HG03066 (cell line): Measurements from ENCODE around the gene ARL15.

Experiments used
- ATAC-seq: cut with Tn5 transposase; IDR thresholded peaks from one replicate; pipeline ENCODE4 v1.9.1; 2021; ENCODE audit warnings: low read depth; ENCODE audit not compliant: unreplicated experiment

The ARL15 gene

DNA sequence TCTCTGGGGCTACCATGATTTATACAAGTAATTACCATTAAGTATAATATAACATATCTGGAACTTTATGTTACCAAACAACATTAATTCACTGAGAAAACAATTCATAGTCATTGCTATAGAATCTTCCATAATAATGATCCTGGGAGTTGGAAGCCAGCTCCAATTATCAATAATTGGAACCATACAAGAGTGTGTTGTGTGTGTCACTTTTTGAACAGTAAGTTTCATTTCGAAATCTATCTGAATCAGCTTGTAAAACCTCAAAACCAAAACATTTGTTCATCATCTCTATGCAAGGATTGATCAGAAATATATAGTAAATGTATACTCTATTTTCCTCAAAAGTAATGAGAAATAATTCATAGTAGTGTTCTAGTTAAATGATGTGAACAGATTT lies 348.1 kb downstream of the ARL15 start:
- no peak for ATAC-seq

DNA sequence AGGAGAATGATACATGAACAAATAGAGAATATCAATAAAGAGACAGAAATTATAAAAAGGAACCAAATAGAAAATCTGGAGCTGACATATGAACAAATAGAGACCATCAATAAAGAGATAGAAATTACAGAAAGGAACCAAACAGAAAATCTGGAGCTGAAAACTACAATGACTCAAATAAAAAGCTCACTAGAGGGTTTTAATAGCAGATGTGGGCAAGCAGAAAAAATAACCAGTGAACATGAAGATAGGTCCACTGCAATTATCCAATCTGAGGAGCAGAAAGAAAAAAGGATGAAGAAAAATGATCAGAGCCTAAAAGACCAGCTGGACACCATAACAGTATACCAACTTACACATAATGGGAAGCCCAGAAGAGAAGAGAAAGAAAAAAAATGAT lies 353.7 kb downstream of the ARL15 start:
- ATAC-seq = no peak

DNA sequence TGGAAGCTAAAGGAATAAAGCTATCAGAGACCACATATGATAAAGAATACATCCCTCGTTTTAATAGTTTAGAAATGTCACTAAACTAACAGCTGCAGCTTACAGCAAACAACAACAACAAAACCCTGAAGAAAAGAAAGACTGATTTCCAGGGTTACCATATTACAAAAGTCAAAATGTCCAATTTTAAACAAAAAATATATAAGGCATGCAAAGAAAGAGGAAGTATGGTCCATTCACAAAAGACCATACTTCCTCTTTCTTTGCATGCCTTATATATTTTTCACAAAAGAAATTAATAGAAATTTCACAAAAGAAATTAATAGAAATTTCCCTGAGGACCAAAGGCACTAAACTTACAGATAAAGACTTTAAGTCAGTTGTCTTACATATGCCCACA lies 354.2 kb downstream of the ARL15 start:
- no peak for ATAC-seq

DNA sequence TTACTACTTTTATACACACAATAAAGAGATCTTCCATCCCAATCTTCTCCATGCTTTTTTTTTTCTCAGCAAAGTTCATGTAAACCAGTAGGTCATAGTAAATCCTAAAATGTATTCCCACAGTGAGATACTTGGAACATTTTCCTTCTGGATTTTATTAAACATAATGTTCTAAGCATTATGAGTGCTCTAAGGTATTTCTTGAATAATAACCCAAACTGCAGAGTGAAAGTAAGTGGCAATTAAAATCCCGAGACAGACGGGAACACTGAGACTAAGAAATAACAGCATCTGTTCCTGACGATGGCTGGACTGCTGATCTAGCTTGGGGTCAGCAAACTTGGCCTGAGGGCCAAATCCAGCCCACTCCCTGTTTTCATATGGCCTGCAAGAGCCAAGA lies 359.8 kb downstream of the ARL15 start:
- no peak for ATAC-seq

DNA sequence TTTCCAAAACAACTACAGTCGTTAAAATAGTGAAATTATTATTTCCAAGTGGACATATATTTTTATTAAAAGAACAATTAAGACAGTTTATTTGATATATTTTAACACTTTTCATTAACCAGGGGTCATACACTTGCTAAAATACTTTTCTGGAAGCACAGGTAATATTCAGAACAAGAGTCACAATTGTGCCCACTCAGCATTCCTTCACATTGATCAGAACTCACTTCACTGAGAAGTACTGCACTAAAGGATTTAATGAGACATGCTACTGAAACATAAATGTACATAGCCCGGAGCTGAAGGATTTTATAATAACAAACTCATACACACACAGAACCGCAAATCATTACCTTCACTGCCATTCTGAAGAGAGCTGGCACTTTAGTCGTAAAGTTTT lies 361.8 kb downstream of the ARL15 start:
- ATAC-seq = no peak

DNA sequence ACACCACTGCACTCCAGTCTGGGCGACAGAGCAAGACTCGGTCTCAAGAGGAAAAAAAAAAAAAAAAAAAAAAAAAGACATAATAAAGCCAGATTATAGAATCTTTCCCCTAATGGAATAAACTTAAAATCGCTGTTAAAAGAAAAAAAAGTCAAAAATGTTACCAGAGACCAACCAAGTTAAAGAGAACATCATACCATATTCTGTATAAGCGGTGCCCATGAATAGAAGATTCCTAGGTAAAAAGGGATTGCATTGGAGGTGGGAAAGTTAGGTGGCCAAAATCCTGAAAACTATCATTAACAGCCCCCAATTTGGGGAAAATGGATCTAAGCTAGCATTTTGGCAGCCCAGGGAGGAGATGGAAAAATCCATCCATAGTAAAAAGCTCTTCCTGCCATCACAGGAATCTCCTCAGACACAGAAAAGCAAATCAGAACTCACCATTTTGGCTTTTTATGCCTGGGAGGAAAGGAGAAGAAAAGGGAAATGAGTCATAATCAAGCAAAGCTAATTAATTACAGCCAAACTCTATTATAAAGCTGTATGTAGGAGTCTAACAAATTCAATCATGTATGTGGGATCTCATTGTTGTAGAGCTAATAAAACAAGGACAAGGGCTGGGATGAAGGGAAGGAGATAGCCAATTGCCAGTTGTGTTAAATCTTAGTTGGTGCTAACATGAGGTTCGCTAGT lies 363.8 kb downstream of the ARL15 start:
- no peak for ATAC-seq

DNA sequence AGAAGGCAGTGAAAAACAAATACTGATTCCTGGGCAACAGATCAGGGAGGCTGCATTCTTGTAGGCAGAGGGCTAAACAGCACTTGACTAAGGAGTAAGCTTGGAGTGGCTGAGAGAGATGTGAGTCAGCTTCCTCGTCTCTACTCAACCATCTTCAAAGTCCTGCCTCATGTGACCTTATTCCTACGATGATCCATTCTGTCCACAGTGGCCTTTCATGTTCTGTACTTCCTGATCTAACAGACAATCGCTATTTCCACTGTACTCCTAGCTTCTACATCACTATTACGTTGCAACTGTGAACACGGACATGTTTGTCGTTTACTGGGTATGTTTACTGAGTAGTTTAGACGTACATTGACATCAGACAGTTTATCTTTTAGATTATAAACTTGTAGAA lies 365.4 kb downstream of the ARL15 start:
- ATAC-seq = no peak

DNA sequence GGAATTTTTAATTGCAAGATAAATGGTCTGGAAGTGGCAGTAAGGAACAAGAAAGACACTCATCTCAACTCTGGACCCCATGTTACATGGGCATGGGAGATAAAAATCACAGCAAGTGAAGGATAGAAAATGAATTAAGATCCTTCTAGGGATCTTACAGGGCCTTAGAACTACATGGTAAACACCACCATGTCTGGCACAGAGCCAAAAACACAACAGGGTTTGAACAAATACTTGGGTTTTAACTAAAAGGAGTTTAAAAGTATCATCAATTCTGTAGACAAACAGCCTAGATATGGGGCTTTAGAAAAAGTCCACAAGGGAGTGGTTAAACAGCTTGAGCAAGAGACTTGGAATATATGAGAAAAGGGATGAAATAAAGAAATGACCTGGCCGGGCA lies 366.4 kb downstream of the ARL15 start:
- ATAC-seq = no peak

DNA sequence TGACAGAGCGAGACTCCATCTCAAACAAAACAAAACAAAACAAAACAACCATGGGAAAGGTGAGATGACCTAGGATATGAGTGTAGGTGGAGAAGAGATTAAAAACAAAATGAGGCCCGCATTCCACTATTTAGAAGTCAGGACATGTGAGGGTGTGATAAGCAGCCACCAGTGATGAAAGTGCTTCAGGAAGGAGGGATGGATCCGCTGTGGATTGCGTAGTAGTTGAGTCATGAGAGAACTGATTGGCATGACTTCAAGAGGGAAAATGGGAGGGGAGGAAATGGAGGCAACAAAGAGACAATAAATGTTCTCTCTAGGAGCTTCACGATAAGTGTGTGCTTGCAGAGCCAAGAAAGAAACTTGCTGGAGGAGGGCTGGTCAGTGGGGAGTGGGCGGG lies 367.6 kb downstream of the ARL15 start:
- no peak for ATAC-seq

DNA sequence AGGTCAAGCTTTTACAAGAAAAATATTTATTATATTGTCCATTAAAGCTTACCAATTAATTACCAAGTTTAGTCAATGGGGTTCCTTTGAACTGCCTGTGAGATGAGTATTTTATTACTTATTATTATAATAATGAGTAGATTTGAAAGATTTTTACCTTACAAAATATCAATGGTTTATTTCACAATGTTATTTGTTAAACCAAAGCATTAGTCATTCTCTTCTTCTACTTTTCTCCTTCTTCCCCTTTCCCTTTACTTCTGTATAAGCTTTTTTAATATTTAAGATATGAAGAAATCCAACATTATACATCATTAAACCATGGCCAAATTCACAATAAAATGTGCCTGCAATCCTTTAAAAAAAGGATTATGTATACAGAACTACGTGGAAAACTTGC lies 369.5 kb downstream of the ARL15 start:
- no peak for ATAC-seq

DNA sequence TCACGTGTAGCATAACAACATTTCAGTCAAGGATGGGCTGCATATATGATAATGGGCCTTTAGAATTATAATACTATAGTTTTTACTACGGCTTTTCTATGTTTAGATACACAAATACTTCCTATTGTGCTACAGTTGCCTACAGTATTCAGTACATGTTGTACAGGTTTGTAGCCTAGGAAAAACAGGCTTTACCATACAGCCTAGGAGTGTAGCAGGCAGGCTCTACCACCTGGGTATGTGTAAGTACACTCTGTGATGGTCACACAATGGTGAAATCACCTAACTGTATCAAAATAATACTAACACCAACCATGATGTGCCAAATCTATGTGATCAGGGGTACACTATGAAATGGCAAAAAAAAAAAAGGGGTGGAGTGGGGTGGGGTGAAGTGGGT lies 372.9 kb downstream of the ARL15 start:
- no peak for ATAC-seq

DNA sequence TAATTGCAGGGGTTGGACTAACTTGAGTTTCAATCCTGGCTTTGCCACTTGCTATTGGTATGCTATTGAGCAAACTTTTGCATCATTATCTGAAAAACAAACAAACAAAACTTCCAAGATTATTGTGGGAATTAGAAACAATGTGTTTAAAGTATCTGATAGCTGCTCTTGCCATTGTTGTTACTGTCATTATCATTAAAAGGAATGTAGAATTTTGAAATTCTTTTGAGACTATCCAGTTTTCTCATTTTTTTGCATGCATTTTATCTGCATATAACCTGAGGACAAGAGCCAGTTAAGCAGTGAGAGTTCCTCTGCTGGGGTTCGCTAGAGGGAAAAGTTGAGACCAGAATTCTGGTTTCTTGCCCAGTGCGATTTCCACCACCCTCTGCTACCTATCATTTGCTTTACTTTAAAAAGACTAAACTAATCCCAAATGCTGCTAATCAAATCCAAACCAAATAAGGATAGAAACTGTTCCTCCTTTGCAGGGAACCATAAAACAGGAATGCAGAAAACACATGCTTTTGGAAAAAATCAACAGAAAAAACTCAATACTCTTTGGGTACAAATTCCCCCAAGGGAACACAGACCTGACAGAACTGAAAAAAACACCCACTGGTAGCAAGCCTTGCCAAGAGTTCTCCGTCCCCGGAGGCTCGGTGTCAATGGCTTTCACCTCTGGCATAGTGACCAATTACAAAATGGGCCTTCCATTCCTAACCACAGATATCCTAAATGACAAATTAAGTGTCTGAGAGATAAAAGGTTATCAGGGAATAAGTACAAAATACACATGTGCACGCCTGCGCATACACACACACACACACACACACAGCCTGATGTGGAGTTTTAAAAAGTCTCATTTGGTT lies 373.7 kb downstream of the ARL15 start:
- no peak for ATAC-seq

DNA sequence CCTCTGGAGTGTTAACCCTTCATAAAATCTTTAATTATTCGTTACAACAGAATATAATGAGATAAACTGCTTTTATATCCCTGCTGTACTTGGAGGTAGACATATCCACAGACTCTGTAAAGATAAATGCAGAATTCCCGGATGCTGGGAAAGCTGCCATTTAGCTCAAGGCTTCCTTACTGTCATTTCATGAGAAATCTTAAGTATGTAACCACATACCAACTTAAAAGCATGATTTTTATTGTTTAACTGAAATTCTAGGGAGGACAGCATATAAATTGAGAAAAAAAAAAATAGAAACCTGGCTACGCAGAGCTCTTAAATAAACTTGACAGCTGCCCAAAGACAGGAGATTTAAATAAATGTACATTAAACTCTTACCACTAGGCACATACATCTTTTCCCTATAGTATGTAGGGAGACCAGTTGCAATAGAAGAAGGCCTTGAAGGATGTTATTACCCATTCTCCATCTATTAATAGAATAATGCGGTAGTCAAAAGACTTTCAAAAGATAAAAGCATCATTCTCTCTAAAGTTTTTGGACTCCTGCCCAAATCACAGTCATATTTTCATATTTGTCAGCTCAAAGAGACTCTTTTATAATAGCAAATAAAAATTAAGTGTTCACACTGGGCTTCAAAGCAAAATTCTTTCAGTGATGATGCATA lies 376.1 kb downstream of the ARL15 start:
- ATAC-seq = no peak

DNA sequence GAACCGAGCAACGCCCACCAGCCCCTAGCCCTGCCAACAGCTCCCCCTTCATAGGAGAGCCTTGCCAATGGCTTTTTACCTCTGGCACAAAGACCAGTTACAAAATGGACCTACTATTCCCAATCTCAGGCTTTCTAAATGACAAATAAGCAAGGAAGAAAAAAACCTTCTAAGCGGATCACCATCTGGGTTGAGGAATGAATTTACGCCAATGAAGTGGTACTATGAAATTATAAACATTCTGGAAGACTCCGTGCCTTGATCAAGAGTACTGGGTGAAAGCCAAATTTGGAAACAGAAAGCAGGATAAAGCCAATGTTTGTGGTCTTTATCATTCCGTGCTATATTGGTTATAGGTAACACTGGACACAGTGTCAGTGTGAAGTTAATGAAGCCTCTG lies 378.0 kb downstream of the ARL15 start:
- no peak for ATAC-seq

DNA sequence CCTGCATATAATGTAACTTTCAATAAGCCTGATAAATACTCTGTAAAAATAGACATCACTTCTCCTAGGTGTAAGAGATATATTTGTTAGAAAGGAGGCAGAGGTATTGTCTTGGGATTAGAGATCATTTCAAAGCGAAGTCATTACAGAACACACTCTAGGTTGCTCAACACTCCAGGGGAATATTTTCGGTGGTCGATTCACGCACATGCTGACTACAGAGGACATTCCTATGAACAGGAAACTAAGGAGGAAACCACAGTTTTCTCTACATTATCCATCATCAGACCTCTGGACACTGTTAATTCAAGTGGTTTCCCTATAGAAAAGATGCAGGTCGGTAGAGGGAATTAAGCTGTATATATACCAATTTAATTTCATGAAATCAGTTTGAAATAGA lies 379.9 kb downstream of the ARL15 start:
- ATAC-seq = no peak

DNA sequence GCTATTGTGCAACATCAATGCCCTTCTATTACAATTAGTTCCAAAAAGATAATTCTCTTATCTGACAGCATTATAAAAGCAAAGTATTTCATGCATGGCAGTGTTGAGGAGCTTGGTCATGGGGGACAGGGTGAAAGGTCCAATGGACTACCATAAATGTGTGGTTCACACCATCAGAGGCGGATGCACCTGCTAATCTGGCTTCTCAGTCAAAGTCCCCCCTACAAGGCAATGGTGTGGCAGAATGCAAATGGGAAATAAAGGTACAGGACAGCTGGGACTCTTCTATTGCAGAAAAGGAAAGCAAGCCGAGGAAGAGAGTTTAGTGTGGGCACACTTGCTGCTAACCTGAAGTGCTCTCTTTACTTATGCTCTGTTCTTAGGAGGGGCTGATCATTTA lies 380.8 kb downstream of the ARL15 start:
- ATAC-seq = no peak

DNA sequence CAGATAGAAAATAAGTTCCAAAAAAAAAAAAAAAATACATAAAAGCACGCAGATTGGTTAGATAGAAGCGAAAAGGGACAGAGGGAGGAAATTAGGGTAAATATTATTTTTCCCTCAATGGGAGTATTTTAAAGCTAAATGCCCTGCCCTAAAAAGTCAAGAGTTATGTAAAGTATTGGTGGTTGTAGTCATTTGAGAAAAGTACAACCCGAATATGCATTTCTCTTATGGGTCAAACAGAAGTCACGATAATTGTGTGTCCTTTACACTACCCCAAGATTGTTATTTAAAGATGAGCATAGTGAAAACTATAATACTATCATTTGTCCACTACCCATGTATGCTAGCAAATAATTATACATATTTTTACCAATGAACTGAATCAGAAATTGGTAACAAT lies 381.2 kb downstream of the ARL15 start:
- no peak for ATAC-seq

DNA sequence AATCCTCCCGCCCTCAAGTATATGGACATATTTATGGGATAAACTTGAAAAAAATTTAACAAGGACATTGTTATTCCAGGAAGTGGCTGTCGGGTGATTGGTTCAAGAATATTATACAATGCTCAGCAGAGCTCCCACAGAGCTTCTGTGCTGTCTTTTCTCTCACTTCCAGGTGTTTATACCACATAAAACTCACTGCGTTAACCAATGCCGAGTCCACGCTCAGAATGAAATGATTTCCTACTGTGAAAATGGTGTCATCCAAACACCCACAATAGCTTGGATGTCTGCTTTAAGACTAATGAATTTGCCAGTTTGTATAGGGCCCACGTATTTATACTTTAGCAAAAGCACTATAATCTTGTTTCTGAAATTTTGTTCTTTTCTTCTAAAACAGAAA lies 381.7 kb downstream of the ARL15 start:
- ATAC-seq = no peak

DNA sequence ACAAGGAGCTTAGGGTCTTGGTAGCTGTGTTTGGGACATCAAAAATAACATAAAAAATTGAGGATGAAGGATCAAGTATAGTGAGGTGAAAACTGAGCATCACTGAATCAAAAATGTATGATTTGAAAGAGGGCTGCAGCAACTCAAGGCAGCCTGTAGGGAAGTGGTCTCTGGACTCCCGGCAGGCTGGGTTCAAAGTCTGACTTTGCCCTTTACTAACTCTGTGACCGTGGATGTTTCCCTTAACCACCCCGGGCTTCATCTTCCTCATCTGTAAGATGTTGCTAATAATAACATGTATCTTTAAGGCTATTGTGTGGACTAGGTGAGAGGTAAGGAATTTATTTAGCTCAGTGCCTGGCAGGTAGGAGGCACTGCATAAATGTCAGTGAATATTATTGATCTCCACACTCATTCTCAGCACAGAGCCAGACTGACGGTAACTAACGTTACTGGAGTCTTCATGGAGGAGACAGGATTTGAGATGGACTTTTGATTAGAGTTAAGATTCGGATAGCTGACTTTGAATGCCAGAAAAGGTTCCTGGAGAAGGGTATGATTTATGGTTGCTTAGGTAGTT lies 382.6 kb downstream of the ARL15 start:
- no peak for ATAC-seq

DNA sequence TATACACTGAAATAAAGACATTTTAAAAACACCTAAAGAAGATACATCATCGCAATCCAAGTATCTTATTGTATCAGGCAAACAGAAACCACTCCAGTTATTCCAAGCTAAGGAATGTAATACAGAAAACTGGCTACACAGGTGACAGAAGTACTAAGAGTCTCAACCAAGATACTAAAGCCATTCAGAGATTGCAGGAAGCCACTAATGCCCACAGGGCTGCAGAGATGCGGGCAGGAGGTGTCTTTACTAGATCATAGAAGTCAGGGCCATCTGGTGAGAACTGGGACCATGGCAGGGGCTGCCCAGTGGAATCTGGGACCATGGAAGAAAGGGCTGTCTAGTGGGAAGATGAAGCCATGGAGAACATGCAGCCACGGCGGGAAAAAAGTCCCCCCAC lies 384.3 kb downstream of the ARL15 start:
- no peak for ATAC-seq

DNA sequence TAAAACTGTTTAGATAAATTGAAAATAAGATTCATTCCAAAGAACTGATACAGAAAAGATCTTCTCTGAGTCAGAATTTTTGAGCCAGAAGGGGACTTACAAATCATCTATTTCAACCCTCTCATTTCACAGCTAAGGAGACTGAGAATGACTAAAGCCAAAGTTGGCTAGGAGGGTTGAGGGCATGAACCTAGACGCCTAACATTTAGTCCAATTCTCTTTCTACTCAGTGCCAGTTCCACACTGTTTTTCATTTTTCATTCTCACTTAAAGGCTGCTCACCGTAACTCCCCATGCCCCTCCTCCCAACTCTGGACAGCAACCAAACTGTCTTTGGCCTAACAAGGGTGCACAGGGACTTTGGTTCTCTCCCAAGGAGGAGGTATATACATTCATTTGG lies 386.0 kb downstream of the ARL15 start:
- ATAC-seq = no peak
